H1 (cell line): ENCODE measurements around the gene COL16A1. TPM values are rescaled to one million over a fixed set of nuclear protein-coding genes. Genes with fewer than 3 reads are reported as not detected.

Experiments used
- CTCF ChIA-PET: fragments of 300-600 bp; sonication (Branson Sonifier 250); formaldehyde crosslinking; loops from one replicate; lab custom pipeline; 2021; ENCODE audit not compliant: partially characterized antibody; lab: Charles Lee
- POLR2A ChIA-PET: fragments of 300-600 bp; sonication (Branson Sonifier 250); formaldehyde crosslinking; loops from one replicate; lab custom pipeline; 2021; ENCODE audit warnings: inconsistent platforms; ENCODE audit not compliant: partially characterized antibody; lab: Charles Lee
- DNase-seq, 2 experiments: peaks; one replicate each; pipeline versions ENCODE4 v3.0.0 to v3.0.0-alpha.2; 2010 to 2022; ENCODE audit warnings: low spot score in 2 of 2, low read depth in 1 of 2, mixed read lengths in 1 of 2
- FAIRE-seq: peaks from 2 replicates; lab custom pipeline; 2011; peaks lifted over from hg19 to GRCh38; lab: Jason Lieb, UNC
- H2AFZ ChIP-seq: 2 replicates; pipeline ENCODE4 v1.8.1; 2012; ENCODE audit warnings: low read length, inconsistent platforms
- H2AK5ac ChIP-seq: 2 replicates; pipeline ENCODE4 v1.6.1; 2013; ENCODE audit warnings: low read depth, low read length
- H2BK120ac ChIP-seq: replicated peaks from 2 replicates; pipeline ENCODE3; 2013; ENCODE audit warnings: low read depth, low read length, inconsistent platforms
- H2BK12ac ChIP-seq: 2 replicates; pipeline ENCODE4 v1.6.1; 2013; ENCODE audit warnings: low read depth, low read length
- H2BK15ac ChIP-seq: 2 replicates; pipeline ENCODE4 v1.6.1; 2013; ENCODE audit warnings: low read length
- H2BK20ac ChIP-seq: 2 replicates; pipeline ENCODE4 v1.6.1; 2013; ENCODE audit warnings: low read length
- H2BK5ac ChIP-seq: 2 replicates; pipeline ENCODE4 v1.6.1; 2013; ENCODE audit warnings: low read depth, low read length
- H3K14ac ChIP-seq: 2 replicates; pipeline ENCODE4 v1.6.1; 2013; ENCODE audit warnings: inconsistent platforms; ENCODE audit not compliant: insufficient read length
- H3K18ac ChIP-seq: 2 replicates; pipeline ENCODE4 v1.6.1; 2013; ENCODE audit warnings: low read length; ENCODE audit errors: extremely low read depth
- H3K23ac ChIP-seq: 2 replicates; pipeline ENCODE4 v1.6.1; 2013; ENCODE audit warnings: inconsistent platforms; ENCODE audit not compliant: insufficient read length
- H3K23me2 ChIP-seq: 2 replicates; pipeline ENCODE4 v1.6.1; 2013; ENCODE audit warnings: low read depth, low read length
- H3K27ac ChIP-seq: 2 replicates; pipeline ENCODE4 v1.6.1; 2011; ENCODE audit warnings: low read depth, low read length, inconsistent platforms
- H3K27me3 ChIP-seq, 4 experiments: replicated peaks in 1 of 4; 1 replicate in 1 of 4; 2 replicates in 3 of 4; pipeline versions ENCODE4 v1.6.1 to v1.8.1; 2011 to 2013; ENCODE audit warnings: low read length in 3 of 4, mild to moderate bottlenecking in 3 of 4, inconsistent platforms in 2 of 4, mixed read lengths in 2 of 4, moderate library complexity in 1 of 4; ENCODE audit not compliant: control insufficient read depth in 3 of 4, insufficient read depth in 3 of 4; ENCODE audit errors: extremely low read depth in 1 of 4
- H3K36me3 ChIP-seq, 4 experiments: 2 replicates each; pipeline versions ENCODE4 v1.6.1 to v1.8.1; 2011 to 2013; ENCODE audit warnings: mild to moderate bottlenecking in 4 of 4, low read length in 3 of 4, moderate library complexity in 2 of 4, control low read depth in 1 of 4, inconsistent platforms in 1 of 4; ENCODE audit not compliant: insufficient read depth in 4 of 4, control insufficient read depth in 2 of 4
- H3K4ac ChIP-seq: replicated peaks from 2 replicates; pipeline ENCODE3; 2013; ENCODE audit warnings: low read length, low read depth, mixed read lengths, inconsistent platforms; ENCODE audit not compliant: insufficient read length
- H3K4me1 ChIP-seq, 4 experiments: replicated peaks in 1 of 4; 1 replicate in 1 of 4; 2 replicates in 3 of 4; pipeline versions ENCODE4 v1.6.1 to v1.8.1; 2011 to 2013; ENCODE audit warnings: low read length in 3 of 4, inconsistent platforms in 2 of 4, mixed read lengths in 1 of 4; ENCODE audit not compliant: insufficient read depth in 4 of 4, control insufficient read depth in 3 of 4
- H3K4me2 ChIP-seq, 2 experiments: 2 replicates each; pipeline versions ENCODE4 v1.6.1 to v1.8.1; 2011 to 2013; ENCODE audit warnings: low read depth in 2 of 2, low read length in 2 of 2, control low read depth in 1 of 2, inconsistent platforms in 1 of 2, mild to moderate bottlenecking in 1 of 2; ENCODE audit not compliant: insufficient read depth in 1 of 2
- H3K4me3 ChIP-seq, 4 experiments: fragments of 200-600, 300-600 bp in 1 of 4; sonication (generic), shearing (Covaris generic), sonication (Bioruptor Twin) in 1 of 4; 2 replicates each; pipeline versions ENCODE4 v1.5.1 to v1.8.1; 2011 to 2016; ENCODE audit warnings: low read length in 4 of 4, low read depth in 3 of 4, control low read depth in 2 of 4, inconsistent platforms in 2 of 4, mild to moderate bottlenecking in 2 of 4, mixed read lengths in 1 of 4, moderate library complexity in 1 of 4; ENCODE audit not compliant: insufficient read depth in 2 of 4; ENCODE audit errors: extremely low read depth in 1 of 4
- H3K56ac ChIP-seq: replicated peaks from 2 replicates; pipeline ENCODE3; 2013; ENCODE audit warnings: low read depth, mild to moderate bottlenecking, mixed read lengths, low read length, inconsistent platforms; ENCODE audit not compliant: insufficient read length
- H3K79me1 ChIP-seq: 2 replicates; pipeline ENCODE4 v1.6.1; 2013; ENCODE audit warnings: low read depth, low read length, control low read depth
- H3K79me2 ChIP-seq, 2 experiments: 2 replicates each; pipeline versions ENCODE4 v1.6.1 to v1.8.1; 2012 to 2013; ENCODE audit warnings: low read length in 2 of 2, mild to moderate bottlenecking in 2 of 2, inconsistent platforms in 1 of 2; ENCODE audit not compliant: insufficient read depth in 2 of 2, control insufficient read depth in 1 of 2
- H3K9ac ChIP-seq, 4 experiments: replicated peaks in 1 of 4; 1 replicate in 1 of 4; 2 replicates in 3 of 4; pipeline versions ENCODE4 v1.6.1 to v1.8.1; 2011 to 2013; ENCODE audit warnings: low read depth in 3 of 4, low read length in 3 of 4, control low read depth in 2 of 4, mild to moderate bottlenecking in 2 of 4, moderate library complexity in 2 of 4, inconsistent platforms in 1 of 4; ENCODE audit errors: extremely low read depth in 1 of 4
- H3K9me3 ChIP-seq, 2 experiments: 2 replicates each; pipeline versions ENCODE4 v1.6.1 to v1.8.1; 2012 to 2013; ENCODE audit warnings: mild to moderate bottlenecking in 2 of 2, moderate library complexity in 2 of 2, control low read depth in 1 of 2, inconsistent platforms in 1 of 2, low read depth in 1 of 2, low read length in 1 of 2, mixed read lengths in 1 of 2; ENCODE audit not compliant: insufficient read depth in 2 of 2
- H4K20me1 ChIP-seq, 2 experiments: replicated peaks in 1 of 2; 2 replicates each; pipeline versions ENCODE3 to v1.8.1; 2011 to 2013; ENCODE audit warnings: inconsistent platforms in 2 of 2, low read length in 2 of 2, mild to moderate bottlenecking in 1 of 2; ENCODE audit not compliant: insufficient read depth in 2 of 2, control insufficient read depth in 1 of 2
- H4K5ac ChIP-seq: 2 replicates; pipeline ENCODE4 v1.6.1; 2013; ENCODE audit warnings: low read length, low read depth, mixed read lengths, inconsistent platforms; ENCODE audit not compliant: insufficient read length
- H4K8ac ChIP-seq: 2 replicates; pipeline ENCODE4 v1.8.0; 2013; ENCODE audit warnings: mild to moderate bottlenecking, moderate library complexity, low read length, inconsistent platforms; ENCODE audit not compliant: insufficient read depth; ENCODE audit errors: extremely low read depth
- H4K91ac ChIP-seq: replicated peaks from 2 replicates; pipeline ENCODE3; 2013; ENCODE audit warnings: low read length, mixed read lengths, inconsistent platforms; ENCODE audit not compliant: insufficient read length
- CHD2 ChIP-seq: IDR thresholded peaks from 2 replicates; pipeline ENCODE4 v1.6.1; 2012; ENCODE audit warnings: low read length, improper control_type of control experiment
- CREB1 ChIP-seq: IDR thresholded peaks from 2 replicates; pipeline ENCODE4 v1.6.1; 2012; ENCODE audit warnings: inconsistent platforms
- CTCF ChIP-seq, 3 experiments: IDR thresholded peaks; 1 replicate in 2 of 3; 2 replicates in 1 of 3; pipeline versions ENCODE4 v1.5.1 to v1.6.1; 2011; ENCODE audit warnings: low read length in 3 of 3, mild to moderate bottlenecking in 3 of 3, inconsistent platforms in 2 of 3, low read depth in 1 of 3, moderate library complexity in 1 of 3; ENCODE audit not compliant: insufficient read depth in 1 of 3; ENCODE audit errors: control extremely low read depth in 1 of 3
- FOSL1 ChIP-seq: IDR thresholded peaks from 2 replicates; pipeline ENCODE4 v1.6.1; 2011; ENCODE audit warnings: mild to moderate bottlenecking, low read depth, low read length, moderate library complexity; ENCODE audit not compliant: insufficient read depth
- JUN ChIP-seq: IDR thresholded peaks from 2 replicates; pipeline ENCODE4 v1.6.1; 2011; ENCODE audit warnings: low read depth, mild to moderate bottlenecking, improper control_type of control experiment, low read length
- SRF ChIP-seq: IDR thresholded peaks from 2 replicates; pipeline ENCODE4 v1.6.1; 2011; ENCODE audit warnings: mild to moderate bottlenecking, low read depth, low read length, moderate library complexity
- TAF1 ChIP-seq: IDR thresholded peaks from 2 replicates; pipeline ENCODE4 v1.6.1; 2011; ENCODE audit warnings: mild to moderate bottlenecking, low read depth, low read length
- TBP ChIP-seq: IDR thresholded peaks from 2 replicates; pipeline ENCODE4 v1.6.1; 2011; ENCODE audit warnings: low read depth, low read length, improper control_type of control experiment
- WGBS, 2 experiments: shearing (Covaris generic) in 1 of 2; methylation state at CpG; one replicate each; pipeline versions ENCODE4 v1.1.6 to v1.1.7; 2013 to 2015; ENCODE audit warnings: low lambda C conversion rate in 2 of 2, mixed read lengths in 2 of 2, inconsistent platforms in 1 of 2, low coverage in 1 of 2, missing lambda C conversion rate in 1 of 2; ENCODE audit not compliant: insufficient replicate concordance in 2 of 2, insufficient coverage in 1 of 2, insufficient read length in 1 of 2; ENCODE audit errors: extremely low coverage in 1 of 2, missing lambda C conversion rate in 1 of 2; 5-methylcytosine and 5-hydroxymethylcytosine counted together
- polyA plus RNA-seq, 7 experiments: library from polyadenylated mRNA; depleted of rRNA in 3 of 7; stranded (reverse) in 5 of 7; unstranded in 2 of 7; fragments of >200 nt in 5 of 7; fragments of 200-250 nt in 2 of 7; gene quantifications; 1 replicate in 5 of 7; 2 replicates in 1 of 7; 4 replicates in 1 of 7; pipeline versions ENCODE4 v1.2.1 to v1.2.3, GENCODE V29; 2011 to 2013; ENCODE audit warnings: missing spikeins in 2 of 7, mixed read lengths in 2 of 7
- total RNA-seq: library from RNA; stranded (reverse); fragmentation: NEBNext Ultra II Directional; extraction: Animal tissue kit (Norgen Biotek cat#: 25700); gene quantifications from 2 replicates; pipeline ENCODE4 v1.2.1, GENCODE V29; 2021
- TF ChIP-seq, protein P1 (sequence below): IDR thresholded peaks from 2 replicates; pipeline ENCODE4 v1.6.1; 2012; ENCODE audit warnings: low read length, inconsistent platforms

The COL16A1 gene
- total and polyA plus RNA-seq, 2 of the 8 experiments (the other 6 are each of a cell fraction or from before 2014, with no cell fraction given) = 2.0 to 10.5 TPM

GRCh38 chr1:31609514-31610118 lies 94.2 kb downstream of the COL16A1 start:
- no peak overlapping the region for H3K4ac ChIP-seq
- no peak overlapping the region for H2BK120ac ChIP-seq
- ChIA-PET CTCF (interaction anchor here (0.6 to 2.8 kb wide), 7 partner anchors 8 to 46 kb away, joined by 3 to 10 read pairs (median 5); no protein-coding TSS in a partner anchor), POLR2A (no interaction called here)
- H2BK20ac ChIP-seq = no peak overlapping the region
- H3K9me3 ChIP-seq = no peaks in the 10 kb centered on the region
- no peak overlapping the region for H4K91ac ChIP-seq
- no peaks in the 10 kb centered on the region for H3K27me3 ChIP-seq
- H4K5ac ChIP-seq = no peak overlapping the region
- H3K79me1 ChIP-seq = no peaks in the 10 kb centered on the region
- H2BK12ac ChIP-seq = no peak overlapping the region
- H3K27ac ChIP-seq = no peak overlapping the region
- no peak overlapping the region for H4K8ac ChIP-seq
- H3K9ac ChIP-seq = no peak overlapping the region
- no peak overlapping the region for H3K14ac ChIP-seq
- H2AK5ac ChIP-seq = no peak overlapping the region
- H2BK15ac ChIP-seq = no peak overlapping the region
- H3K18ac ChIP-seq = no peak overlapping the region
- H2BK5ac ChIP-seq = no peak overlapping the region
- no peaks in the 10 kb centered on the region for H3K79me2 ChIP-seq
- no peak for DNase-seq
- H3K56ac ChIP-seq = no peak overlapping the region
- no peaks in the 10 kb centered on the region for H4K20me1 ChIP-seq
- H3K4me3 ChIP-seq = no peak overlapping the region
- H2AFZ ChIP-seq = no peak overlapping the region
- H3K4me2 ChIP-seq = no peak overlapping the region
- peaks cover 0 to 7% (median 5%) of the 10 kb centered on the region in 4 experiments; a peak in 4 of 7 replicates for H3K4me1 ChIP-seq
- FAIRE-seq = no peak
- no peak overlapping the region for H3K23ac ChIP-seq
- 81% methylated on average over 1 of the region's 1 CpG; no CpG with 5 or more reads in 1 of the 2 experiments for WGBS, 2 experiments
- no peaks in the 10 kb centered on the region for H3K36me3 ChIP-seq
- no peaks in the 10 kb centered on the region for H3K23me2 ChIP-seq
- no peak for TF ChIP-seq CHD2
- TF ChIP-seq FOSL1 = no peak
- no peak for TF ChIP-seq SRF
- no peak for TF ChIP-seq TBP
- TF ChIP-seq CTCF (IDR thresholded peaks at IDR 0.05; ENCODE audit: control extremely low read depth in 1 of 3, insufficient read depth in 1 of 3, low read depth in 1 of 3, low read length in 3 of 3) = no peak
- no peak for TF ChIP-seq CREB1
- TF ChIP-seq TAF1 = no peak
- TF ChIP-seq, protein P1, sequence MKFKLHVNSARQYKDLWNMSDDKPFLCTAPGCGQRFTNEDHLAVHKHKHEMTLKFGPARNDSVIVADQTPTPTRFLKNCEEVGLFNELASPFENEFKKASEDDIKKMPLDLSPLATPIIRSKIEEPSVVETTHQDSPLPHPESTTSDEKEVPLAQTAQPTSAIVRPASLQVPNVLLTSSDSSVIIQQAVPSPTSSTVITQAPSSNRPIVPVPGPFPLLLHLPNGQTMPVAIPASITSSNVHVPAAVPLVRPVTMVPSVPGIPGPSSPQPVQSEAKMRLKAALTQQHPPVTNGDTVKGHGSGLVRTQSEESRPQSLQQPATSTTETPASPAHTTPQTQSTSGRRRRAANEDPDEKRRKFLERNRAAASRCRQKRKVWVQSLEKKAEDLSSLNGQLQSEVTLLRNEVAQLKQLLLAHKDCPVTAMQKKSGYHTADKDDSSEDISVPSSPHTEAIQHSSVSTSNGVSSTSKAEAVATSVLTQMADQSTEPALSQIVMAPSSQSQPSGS = no peak
- no peak for TF ChIP-seq JUN
